NCI-H345 (cell line): Measurements from ENCODE around the gene INHBB.
"Not testable (repeated sequence)": the region's sequence is repeated elsewhere in the genome, so short reads cannot be mapped to it uniquely, and the experiment has no call there.

Source experiments
- DNase-seq: peaks from one replicate; lab custom pipeline; 2025; lab: John Stamatoyannopoulos, UW

INHBB gene

DNA sequence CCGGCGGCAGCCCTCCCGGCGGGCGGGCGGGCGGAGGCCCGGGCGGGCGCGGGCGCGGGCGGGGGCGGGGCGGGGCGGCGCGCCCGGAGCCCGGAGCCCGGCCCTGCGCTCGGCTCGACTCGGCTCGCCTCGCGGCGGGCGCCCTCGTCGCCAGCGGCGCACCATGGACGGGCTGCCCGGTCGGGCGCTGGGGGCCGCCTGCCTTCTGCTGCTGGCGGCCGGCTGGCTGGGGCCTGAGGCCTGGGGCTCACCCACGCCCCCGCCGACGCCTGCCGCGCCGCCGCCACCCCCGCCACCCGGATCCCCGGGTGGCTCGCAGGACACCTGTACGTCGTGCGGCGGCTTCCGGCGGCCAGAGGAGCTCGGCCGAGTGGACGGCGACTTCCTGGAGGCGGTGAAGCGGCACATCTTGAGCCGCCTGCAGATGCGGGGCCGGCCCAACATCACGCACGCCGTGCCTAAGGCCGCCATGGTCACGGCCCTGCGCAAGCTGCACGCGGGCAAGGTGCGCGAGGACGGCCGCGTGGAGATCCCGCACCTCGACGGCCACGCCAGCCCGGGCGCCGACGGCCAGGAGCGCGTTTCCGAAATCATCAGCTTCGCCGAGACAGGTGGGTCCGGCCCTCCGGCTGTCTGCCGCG lies at the start of gene INHBB:
TSS of gene INHBB (plus strand) at position 111 of the 641 bp plus-strand sequence. CDS start at position 164, 53 bp downstream.
- peak; percentile 44 for DNase-seq

DNA sequence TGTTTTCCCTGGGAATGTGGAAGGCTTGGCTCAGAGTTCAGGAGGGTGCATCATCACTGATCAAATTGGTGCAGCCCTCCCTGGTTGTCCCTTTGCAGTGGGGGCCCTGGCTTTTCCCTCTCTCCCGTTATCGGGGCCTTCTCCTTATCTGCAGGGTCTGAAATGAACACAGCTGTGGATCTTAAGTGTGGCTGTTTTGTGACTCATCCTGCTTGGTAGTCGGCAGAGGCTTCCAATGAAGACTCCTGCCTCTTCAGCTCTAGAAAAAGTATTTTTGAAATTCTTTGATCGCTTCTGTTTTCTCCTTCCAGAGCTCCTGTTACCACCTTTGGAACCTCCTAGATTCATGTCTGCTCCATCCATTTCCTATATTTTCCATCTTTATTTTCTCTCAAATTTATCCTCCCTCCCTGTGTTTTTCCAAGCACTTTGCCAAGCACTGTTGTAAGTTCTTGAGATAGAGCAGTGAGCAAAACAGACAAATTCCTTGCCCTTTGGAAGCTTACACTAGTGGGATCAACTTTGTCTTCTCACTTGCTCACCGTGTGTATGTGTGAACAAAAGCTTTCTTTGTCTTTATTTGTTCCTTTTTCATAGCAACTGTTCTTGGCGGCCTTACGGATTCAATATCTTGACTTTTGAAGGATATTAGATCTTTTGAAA lies 47.6 kb upstream of the INHBB start:
- no peak for DNase-seq

DNA sequence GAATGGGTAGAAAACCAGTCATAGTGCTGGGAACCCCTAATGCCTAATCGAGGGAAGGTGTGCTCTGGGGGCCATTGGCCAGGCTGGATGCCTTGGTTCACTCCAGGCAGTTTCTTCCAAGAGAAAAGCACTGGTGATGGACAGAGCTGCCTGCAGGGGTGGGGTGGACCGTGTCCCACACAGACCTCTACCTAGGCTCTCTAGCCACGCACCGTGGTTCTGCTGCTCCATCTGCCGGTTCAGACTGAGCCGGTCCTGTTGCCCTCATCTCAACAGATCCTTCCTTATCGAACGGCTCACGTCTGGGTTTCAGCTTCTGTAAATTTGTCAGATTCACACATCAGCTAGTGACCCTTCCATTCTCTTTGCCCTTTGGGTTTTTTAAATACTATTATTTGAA lies 46.9 kb upstream of the INHBB start:
- DNase-seq: no peak

DNA sequence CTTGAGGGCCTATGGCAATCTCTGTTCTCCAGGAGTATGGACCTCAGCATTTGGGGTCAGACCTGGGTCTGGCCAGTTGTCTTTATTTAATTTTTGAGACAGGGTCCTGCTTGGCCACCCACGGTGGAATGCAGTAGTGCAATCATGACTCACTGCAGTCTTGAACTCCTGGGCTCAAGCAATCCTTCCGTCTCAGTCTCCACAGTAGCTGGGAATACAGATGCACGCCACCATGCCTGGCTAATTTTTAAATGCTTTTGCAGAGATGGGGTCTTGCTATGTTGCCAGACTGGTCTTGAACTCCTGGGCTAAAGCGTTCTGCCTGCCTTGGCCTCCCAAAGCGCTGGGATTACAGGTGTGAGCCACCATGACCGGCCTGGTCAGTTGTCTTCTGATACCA lies 46.4 kb upstream of the INHBB start:
- DNase-seq: no peak

DNA sequence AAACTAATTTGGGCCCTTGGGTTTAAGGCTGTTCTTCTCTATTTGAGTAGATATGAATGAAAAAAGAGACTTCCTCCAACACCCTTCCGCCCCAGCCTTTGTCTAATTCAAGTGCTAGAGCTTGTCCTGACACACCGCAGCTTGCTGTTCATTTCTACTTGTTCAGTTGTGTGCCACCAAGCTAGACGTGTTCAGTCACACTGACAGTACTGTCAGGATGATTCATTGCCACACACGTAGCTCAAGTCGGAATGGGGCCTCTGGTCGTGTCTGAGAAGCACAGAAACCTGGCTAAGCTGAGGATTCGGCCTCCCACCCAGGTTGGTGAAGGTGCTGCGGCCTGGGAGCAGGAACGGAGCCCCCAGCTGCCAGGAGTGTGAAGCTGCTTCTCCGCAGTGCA lies 45.6 kb upstream of the INHBB start:
- no peak for DNase-seq

DNA sequence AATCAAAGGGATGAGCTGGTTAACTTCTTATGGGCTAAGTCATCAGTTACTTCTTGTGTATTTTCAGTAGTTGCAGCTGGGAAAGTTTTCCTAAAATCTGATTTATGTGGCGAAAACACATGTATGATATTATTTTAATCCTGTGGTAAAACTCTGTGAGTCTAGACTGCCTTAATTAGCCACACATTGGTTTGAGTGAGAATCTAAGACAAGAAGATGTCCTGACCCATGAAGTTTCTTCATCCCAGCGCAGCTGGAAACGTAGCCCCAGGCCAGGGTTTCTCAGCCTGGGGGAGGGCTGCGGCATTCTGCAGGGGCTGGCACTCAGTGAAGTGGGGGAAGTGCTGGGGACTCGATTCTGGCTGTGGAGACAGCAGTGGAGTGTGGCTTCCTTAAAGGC lies 44.7 kb upstream of the INHBB start:
- DNase-seq: no peak

DNA sequence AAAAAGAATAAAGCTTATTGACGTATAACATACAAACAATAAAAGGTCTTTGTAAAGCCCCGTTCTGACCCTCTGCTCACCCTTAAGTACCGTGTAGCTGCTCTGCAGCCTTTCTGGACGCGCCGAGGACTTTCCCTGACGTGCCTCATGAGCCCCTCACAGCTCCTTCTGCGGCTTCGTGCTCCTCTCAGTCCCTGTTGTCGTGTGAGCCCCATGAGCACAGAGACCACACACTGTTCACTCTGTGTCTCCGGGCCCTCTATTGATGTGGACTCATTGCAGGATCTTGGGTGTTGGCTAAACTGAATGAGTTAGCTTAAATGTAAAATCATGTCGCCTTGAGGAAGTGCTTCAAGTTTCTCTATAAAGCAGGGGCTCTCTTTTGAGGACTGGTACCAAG lies 43.6 kb upstream of the INHBB start:
- no peak for DNase-seq

DNA sequence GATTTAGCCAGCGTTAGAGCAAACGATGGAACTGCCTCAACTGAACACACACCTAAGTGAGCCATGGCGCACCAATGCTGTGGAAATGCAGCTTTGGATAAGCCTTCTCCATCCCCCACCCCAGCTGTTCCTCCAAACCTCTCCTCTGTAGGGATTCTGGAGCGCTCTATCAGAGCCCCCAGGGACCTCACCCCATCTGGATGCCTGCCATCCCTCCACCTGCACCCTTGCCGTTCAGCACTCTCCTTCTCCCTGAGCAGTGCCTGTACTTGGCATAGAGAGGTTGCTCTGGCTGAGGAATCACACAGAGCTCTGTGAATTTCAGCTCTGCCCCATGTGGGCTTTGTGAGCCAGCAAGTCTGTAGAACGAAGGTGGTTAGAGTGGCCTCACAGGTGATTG lies 42.8 kb upstream of the INHBB start:
- no peak for DNase-seq

DNA sequence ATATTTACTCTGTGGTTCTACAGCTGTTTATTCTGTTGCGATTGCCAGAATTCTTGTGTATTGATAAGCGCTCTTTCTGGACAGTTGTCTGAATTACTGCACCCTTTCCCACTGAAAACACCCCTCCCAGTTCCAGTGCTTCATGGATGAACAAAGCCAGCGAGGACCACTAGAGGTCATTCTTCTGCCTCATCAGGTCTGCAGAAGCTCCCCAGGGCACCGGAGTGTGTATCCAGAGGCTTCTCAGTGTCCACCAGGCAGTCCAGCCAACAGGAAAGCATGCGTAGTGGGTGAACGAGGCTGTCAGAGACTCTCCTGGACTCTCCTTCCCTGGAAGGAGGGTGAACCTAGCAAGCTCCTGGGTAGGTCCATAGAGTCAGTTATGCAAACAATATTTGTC lies 40.6 kb upstream of the INHBB start:
- DNase-seq: no peak

DNA sequence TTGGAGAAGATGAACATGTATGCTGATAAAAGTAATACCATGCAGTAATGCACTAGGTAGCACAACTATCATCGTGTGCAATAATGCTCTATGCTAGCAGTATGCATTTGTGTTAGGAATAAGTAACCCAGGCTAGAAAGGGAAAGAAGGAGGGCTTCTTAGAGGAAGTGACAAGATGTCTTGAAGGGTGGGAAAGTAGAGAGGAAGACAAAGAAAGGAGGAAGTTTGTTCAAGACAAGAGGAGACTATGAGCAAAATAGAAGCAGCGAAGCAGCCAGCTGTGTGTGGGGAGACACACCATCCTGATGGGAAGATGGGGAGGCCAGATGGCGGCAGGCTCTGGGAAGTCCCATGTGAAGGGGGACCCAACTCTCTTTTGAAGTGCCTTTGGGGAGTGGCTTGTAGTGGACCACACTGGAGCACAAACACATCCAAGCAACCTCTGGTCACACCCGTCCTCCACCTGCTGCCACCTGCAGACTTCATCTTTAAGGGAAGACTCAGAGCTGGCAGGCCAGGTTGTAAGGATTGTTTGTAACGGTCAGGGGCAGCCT lies 39.9 kb upstream of the INHBB start:
- no peak for DNase-seq

DNA sequence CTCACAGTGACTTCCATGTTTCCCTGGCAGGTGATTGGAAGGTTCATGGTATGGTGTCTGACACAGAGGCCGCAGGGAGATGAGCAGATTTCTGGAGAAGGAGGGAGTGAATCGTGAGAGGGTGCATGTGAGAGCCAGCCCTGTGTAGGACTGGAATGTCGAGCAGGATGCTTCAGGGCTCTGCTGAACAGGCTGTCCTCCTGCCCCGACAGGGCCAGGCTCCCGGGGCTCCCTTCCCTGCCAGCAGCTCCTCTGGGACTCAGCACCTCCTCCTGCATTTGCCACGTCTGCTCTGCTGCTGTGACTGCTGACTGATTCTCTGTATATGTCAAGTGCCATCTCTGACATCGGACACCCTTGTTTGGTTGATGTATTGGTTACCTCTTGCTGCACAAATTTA lies 38.5 kb upstream of the INHBB start:
- DNase-seq: no peak

DNA sequence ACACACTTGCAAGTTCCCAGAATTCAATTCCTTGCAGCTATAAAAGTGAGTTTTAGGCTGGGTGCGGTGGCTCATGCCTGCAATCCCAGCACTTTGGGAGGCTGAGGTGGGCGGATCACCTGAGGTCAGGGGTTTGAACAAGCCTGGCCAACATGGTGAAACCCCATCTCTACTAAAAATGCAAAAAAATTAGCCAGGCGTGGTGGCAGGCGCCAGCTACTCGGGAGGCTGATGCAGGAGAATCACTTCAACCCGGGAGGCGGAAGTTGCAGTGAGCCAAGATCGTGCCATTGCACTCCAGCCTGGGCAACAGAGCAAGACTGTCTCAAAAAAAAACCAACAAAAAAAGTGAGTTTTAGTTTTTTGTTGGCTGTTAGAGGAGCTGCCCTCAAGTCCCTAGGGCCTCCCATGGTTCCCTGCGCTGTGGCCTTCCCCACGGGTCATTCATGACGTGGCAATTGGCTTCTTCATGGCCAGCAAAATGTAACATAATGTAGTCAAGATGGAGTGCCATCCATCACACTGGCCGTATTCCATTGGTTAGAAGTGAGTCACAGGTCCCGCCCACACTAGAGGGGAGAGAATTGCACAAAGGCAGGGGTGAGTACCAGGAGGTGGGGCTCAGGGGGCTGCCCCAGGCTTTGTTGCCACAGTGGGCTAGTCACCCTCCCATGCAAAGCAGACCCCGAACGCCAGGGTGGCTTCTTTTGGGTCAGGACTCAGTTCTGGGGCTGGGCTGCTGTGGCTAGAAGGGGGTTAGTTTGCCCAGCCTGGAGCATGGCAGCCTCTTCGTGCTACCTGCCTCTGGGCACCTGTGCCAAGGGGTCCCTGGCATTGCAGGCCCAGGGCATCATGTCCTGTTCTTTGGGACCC lies 37.7 kb upstream of the INHBB start:
- DNase-seq: no peak

DNA sequence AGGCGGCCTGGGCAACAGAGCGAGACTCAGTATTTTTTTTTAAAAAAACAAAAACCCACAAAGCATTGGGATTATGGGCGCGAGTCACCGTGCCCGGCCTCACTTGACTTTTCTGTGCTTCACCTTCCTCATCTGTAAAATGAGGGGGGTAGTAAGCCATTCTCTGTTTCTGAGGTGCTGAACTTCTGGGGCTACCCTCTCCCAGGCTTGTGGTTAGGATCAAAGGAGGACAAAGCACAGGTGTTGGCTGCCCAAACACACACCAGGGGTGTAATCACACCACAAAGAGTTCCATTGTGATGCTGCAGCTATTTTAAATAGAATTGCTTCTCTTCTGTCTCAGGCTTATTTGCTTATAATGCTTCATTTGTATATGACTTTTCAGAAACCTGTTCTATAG lies 35.8 kb upstream of the INHBB start:
- no peak for DNase-seq

DNA sequence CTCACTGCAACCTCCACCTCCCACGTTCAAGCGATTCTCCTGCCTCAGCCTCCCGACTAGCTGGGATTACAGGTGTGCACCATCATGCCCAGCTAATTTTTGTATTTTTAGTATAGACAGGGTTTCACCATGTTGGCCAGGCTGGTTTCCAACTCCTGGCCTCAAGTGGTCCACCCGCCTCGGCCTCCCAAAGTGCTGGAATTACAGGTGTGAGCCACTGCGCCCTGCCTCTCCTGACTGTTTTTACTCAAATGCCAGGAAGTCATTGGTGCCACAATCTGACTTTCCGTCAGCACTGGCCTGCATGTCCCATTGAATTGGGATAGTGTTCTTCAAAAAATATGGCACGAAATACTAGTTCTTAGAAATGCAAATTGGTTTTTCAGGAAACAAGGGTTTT lies 35.1 kb upstream of the INHBB start:
- DNase-seq: not testable (repeated sequence)

DNA sequence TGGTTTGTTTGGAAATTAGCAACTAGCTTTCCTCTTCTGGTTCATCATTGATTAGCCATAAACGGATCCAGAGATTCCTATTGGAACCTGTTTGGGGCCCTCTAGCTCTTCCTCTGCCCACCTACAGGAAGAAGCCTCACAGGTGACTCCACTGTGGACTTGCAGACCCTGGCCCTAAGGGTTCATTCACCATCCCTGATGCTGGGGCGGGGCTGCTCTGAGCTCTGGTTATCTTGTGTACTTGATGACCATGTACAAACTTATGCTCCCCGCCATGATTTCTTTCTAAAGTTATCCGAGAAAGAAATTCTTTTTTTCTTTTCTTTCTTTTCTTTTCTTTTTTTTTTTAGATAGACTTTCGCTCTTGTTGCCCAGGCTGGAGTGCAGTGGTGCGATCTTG lies 33.9 kb upstream of the INHBB start:
- DNase-seq: no peak

DNA sequence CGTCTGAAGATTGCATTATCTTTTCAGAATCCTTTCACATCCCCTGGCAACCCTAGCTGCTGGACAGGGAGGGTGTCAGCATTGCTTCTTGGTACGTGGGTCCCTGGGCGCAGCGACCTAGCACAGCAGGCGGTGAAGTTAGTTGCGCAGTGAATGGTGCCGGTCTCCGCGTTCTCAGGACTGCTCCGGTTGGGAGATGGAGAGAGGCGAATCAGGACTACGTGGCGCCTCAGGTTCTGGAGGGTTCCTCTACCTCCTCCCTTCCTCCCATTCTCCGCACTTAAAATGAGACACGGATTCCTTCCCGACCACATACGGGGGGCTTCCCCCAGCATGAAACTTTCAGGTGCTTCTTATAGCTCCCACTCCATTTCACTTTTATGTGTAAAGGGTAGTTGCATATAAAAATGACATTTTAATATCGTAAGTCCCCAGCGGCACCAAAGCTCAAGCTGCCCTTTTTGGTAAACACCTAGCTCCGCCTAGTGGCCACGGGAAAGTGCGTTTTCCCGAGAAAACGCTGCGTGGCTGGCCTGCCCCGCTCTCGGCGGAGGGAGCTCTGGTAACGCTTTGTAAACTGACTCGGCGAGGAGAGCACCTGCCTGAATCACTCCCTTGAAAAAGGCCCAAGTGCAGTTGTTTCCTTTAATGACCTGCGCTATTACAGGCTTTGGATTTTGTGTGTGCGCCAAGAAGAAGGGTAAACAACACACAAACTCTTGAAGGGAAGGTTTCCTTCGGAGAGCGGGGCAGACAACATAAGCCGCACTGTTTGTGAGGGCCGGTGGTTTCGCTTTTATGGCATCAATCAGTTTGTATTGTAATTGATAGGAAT lies 32.9 kb upstream of the INHBB start:
- DNase-seq: peak; percentile 84

DNA sequence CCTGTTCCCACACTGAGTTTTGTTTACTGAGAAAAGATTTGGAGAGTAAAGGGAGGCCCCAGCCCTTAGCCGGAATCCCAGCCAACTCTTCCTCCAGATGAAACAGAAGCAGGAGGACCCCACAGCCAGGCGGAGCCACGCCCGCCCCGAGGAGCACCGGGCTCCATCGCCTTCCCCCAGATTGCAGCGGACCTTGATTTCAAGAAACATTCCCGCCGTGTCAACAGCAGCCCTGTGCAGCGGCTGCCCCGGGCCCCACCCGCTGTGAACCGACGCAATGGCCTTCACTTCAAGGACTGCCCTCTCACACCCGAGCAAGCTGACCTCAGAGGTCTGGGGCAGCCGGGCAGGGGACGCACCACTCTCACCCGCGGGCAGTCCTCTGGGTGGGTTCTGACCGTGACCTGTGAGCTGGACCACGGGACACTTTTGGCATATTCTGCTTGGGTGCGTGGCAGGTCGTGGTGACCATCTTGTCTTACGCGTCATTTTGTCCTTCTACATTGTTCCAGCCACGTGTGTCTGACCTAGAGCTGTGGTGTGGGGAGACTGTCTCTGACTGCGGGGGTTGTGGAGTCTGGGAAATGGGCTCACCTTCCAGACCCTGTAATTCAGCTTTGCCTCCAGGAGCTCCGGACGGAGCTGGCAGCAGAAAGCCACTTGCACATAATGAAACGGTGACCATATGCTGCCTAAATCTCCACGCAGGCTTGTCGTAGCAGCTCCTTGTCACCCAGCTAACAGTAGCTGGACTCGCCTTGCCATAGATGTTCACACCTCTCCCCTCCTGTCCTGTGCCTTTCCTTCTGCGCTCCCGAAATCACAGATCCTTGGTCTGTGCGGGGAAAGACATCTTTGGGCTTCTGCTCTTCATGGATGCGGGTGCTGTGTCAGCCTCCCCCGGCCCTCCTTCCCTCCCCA lies 32.0 kb upstream of the INHBB start:
- DNase-seq: no peak

DNA sequence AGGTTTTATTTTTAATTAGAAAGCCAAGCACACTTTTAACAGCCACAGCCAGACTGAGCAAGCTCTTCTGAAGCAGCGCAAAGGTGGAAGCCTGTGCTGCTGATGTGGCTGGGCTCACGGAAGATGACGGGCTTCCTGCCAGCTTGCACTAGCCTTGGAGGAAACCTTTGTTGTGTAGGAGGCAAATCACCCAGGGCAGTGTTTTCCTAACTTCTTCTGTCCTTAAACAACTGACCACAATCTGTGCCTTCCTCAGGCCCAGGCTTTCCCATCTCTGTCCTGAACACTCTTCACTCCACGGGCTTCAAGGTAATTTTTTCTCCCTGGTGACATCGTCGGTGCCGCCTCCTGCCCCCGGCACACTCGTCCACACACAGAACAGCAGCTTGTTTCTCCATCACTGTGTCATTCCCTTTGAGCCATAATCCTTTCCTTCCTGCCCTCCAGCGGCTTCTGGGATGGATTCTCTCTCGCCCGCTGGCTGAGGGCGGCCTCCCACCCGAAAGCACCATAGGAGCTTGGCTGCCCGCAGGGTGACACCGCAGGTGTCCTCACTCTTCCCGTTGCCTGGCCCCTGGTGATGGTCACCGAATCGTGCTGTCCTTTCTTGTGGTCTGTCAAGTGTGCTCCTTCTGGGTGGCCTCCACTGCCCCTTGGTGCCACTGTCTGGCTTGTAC lies 31.1 kb upstream of the INHBB start:
- no peak for DNase-seq

DNA sequence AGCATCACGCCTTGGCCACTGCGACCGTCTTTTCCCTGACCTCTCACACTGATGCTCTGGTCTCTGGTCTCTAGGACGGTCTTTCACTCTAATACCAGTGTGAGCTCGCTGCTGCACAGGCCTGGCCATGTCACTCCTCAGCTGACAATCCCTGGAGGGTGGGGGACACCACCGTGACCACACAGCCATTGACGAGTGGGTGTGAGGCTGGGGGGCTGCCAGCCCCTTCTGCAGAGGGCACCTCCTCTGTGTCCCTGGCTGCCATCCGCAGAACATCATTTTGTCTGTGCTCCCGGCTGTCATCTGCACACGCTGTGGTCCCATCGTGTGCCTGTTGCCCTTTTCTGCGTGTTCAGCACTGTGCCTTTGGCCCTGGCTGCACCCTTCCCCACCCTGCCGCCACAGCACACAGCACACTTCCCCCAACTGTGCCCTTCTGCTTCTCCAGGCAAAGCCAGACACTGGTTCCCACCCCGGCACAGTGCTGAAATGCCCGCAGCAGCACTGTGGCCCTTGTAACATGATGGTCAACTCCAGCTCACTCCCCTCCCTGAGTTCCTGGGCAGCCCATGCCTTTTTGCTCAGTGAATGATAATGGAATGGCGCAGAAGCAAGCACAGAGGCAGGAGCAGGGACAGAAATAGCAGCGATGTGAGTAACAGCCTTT lies 30.4 kb upstream of the INHBB start:
- no peak for DNase-seq

DNA sequence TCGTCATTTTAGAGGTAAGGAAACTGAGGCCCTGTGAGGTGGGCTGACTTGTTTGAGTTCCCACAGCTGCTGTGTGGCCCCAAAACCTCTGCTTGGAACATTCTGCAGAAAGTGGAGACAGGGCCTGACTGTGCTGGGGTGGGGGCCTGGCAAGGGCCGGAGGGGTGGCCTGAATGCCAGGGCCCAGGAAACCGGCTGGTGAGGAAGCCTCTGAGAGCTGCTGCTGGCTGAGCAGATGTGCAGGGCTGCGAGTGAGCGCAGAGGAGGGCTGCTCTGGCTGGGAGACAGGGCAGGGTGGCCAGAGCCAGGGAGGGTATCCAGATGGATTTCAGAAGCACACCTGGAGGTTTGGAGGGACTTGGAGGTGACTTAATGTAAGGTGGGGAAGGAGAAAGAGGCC lies 29.9 kb upstream of the INHBB start:
- DNase-seq: no peak
